Neural cell (in vitro differentiated cells): ENCODE results near the gene APOL5.

ENCODE experiments used
- CTCF ChIP-seq: fragments of 450-650 bp; IDR thresholded peaks from 2 replicates; pipeline ENCODE4 v1.5.1; 2014; ENCODE audit warnings: antibody characterized with exemption, mild to moderate bottlenecking, moderate library complexity; ENCODE audit not compliant: poor library complexity, severe bottlenecking
- EP300 ChIP-seq: fragments of 450-650 bp; conservative IDR thresholded peaks from 2 replicates; pipeline ENCODE4 v1.6.1; 2014; ENCODE audit warnings: antibody characterized with exemption, mild to moderate bottlenecking, moderate library complexity; ENCODE audit not compliant: poor library complexity, severe bottlenecking
- EZH2 ChIP-seq: fragments of 200-600, 300-800 bp; shearing (Covaris generic), sonication (generic); IDR thresholded peaks from 2 replicates; pipeline ENCODE4 v1.6.1; 2014; ENCODE audit warnings: antibody characterized with exemption, low read length, borderline replicate concordance, mild to moderate bottlenecking; ENCODE audit not compliant: insufficient read depth, poor library complexity, severe bottlenecking
- MXI1 ChIP-seq: fragments of 450-650 bp; conservative IDR thresholded peaks from 2 replicates; pipeline ENCODE4 v1.6.1; 2014; ENCODE audit warnings: antibody characterized with exemption, mild to moderate bottlenecking; ENCODE audit not compliant: poor library complexity, severe bottlenecking
- POLR2AphosphoS5 ChIP-seq: IDR thresholded peaks from 2 replicates; pipeline ENCODE4 v1.6.1; 2012
- REST ChIP-seq: IDR thresholded peaks from 2 replicates; pipeline ENCODE4 v1.6.1; 2012; ENCODE audit warnings: borderline replicate concordance
- SMC3 ChIP-seq: fragments of 450-650 bp; conservative IDR thresholded peaks from 2 replicates; pipeline ENCODE4 v1.6.1; 2014; ENCODE audit warnings: antibody characterized with exemption, mild to moderate bottlenecking, moderate library complexity; ENCODE audit not compliant: poor library complexity
- TAF1 ChIP-seq: IDR thresholded peaks from 2 replicates; pipeline ENCODE4 v1.6.1; 2012; ENCODE audit warnings: low read depth

- TF ChIP-seq CTCF (no peak), REST (no peak), POLR2AphosphoS5 (no peak), SMC3 (no peak), MXI1 (no peak), TAF1 (no peak), EZH2 (no peak), EP300 (no peak)
These were observed at the start of gene APOL5 for GRCh38 chr22:35717572-35717971.
